ENCODE results near the gene FAM32A.

The FAM32A gene

DNA sequence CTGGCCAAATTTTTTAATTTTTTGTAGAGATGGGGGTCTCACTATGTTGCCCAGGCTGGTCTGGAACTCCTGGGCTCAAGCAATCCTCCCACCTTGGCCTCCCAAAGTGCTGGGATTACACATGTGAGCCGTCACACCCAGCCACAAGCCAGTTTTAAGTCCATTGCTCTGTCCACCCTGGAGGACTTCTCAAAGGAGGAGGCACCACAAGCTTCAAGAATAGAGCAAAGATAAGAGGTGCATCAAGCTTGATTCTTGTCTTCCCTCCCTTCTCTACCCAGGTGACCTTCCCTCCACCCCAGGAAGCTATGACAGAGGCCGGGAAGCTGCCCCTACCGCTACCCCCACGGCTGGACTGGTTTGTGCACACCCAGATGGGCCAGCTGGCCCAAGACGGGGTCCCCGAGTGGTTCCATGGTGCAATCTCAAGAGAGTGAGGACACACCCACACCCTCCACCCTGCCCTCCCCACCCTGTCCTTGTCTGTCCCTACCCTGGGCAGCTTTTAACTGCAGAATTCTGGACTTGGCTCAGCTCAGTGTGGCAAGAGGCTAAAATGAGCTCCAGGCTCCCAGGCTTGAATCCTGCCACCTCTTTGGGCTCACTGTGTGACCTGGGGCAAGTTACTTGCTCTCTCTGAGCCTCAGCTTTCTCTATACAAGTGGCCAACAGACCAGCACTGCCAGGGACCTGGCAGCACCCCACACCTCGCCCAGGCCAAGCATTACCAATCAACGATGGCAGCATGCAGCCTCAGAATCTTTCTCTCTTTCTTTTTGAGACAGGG is 36.6 kb upstream of the FAM32A start:
- no peak overlapping the region for H3K27ac ChIP-seq (ENCODE audit: low read depth, low read length)

DNA sequence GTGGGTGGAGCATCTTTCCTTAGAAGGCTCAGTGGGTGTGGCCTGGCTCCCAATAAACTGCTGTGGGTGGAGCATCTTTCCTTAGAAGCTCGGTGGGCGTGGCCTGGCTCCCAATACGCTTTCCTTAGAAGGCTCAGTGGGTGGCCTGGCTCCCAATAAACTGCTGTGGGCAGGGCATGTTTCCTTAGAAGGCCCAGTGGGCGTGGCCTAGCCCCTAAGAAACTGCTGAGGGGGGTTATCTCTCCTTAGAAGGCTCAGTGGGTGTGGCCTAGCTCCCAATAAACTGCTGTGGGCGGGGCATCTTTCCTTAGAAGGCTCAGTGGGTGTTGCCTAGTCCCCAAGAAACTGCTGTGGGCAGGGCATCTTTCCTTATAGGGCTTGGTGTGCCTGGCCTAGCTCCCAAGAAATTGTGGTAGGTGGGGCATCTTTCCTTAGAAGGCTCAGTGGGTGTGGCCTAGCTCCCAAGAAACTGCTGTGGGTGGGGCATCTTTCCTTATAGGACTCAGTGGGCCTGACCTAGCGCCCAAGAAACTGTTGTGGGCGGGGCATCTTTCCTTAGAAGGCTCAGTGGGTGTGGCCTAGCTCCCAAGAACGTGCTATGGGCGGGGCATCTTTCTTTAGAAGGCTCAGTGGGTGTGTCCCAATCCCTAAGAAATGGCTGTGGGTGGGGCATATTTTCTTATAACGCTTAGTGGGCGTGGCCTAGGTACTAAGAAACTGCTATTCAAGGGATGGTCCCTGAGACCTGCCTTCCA is 31.5 kb upstream of the FAM32A start:
- no peaks in the 10 kb centered on the region for H3K36me3 ChIP-seq (ENCODE audit: control insufficient read depth in 5 of 5, insufficient read depth in 5 of 5, low read length in 5 of 5)
- peaks cover 2 to 8% (median 5%) of the 10 kb centered on the region in 5 donors for H3K27me3 ChIP-seq (ENCODE audit: control insufficient read depth in 5 of 5, insufficient read depth in 4 of 5, low read length in 5 of 5)
- no peaks in the 10 kb centered on the region for H3K4me1 ChIP-seq (ENCODE audit: control insufficient read depth in 5 of 5, insufficient read depth in 5 of 5, low read length in 5 of 5)
- H3K4me3 ChIP-seq (ENCODE audit: low read depth in 1 of 5, low read length in 5 of 5) = no peak overlapping the region
- H3K27ac ChIP-seq (ENCODE audit: low read depth, low read length) = no peak overlapping the region
- no peaks in the 10 kb centered on the region for H3K9me3 ChIP-seq (ENCODE audit: control insufficient read depth in 5 of 5, low read length in 5 of 5)
- H3K9ac ChIP-seq (ENCODE audit: low read length in 5 of 5) = no peak overlapping the region

More for the DNA sequence above, 36.6 kb upstream of the FAM32A start:
- Histone ChIP-seq H3K9me3 (ENCODE audit: control insufficient read depth in 5 of 5, low read length in 5 of 5) (no peaks in the 10 kb centered on the region), H3K4me3 (ENCODE audit: low read depth in 1 of 5, low read length in 5 of 5) (no peak overlapping the region), H3K9ac (ENCODE audit: low read length in 5 of 5) (no peak overlapping the region), H3K36me3 (ENCODE audit: control insufficient read depth in 5 of 5, insufficient read depth in 5 of 5, low read length in 5 of 5) (no peaks in the 10 kb centered on the region), H3K4me1 (ENCODE audit: control insufficient read depth in 5 of 5, insufficient read depth in 5 of 5, low read length in 5 of 5) (no peaks in the 10 kb centered on the region), H3K27me3 (ENCODE audit: control insufficient read depth in 5 of 5, insufficient read depth in 4 of 5, low read length in 5 of 5) (peaks cover 0 to 5% (median 2%) of the 10 kb centered on the region in 5 donors)

DNA sequence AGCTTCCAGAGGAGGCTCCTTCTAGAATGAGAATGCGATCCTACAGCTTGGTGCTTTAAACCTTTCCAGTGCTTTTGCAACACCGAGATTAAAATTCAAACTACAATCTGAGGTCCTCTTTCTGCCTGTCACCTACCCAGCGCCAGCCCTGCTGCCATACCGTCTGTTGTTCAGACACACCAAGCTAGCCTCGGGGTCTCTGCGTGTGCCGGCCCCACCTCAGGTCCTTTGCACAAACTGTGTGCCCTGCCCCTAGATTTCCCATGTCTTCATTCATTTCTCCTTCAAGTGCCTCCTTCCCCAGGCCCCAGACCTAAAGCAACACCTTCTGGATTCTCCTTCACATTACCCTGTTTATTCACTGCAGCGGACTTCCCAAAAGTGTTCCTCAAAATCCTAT is 30.7 kb upstream of the FAM32A start:
- H3K27me3 ChIP-seq (ENCODE audit: control insufficient read depth in 5 of 5, insufficient read depth in 4 of 5, low read length in 5 of 5) = peaks cover 2 to 8% (median 5%) of the 10 kb centered on the region in 5 donors
- H3K36me3 ChIP-seq (ENCODE audit: control insufficient read depth in 5 of 5, insufficient read depth in 5 of 5, low read length in 5 of 5) = no peaks in the 10 kb centered on the region
- H3K9me3 ChIP-seq (ENCODE audit: control insufficient read depth in 5 of 5, low read length in 5 of 5) = no peaks in the 10 kb centered on the region
- no peak overlapping the region for H3K4me3 ChIP-seq (ENCODE audit: low read depth in 1 of 5, low read length in 5 of 5)
- no peak overlapping the region for H3K27ac ChIP-seq (ENCODE audit: low read depth, low read length)
- H3K4me1 ChIP-seq (ENCODE audit: control insufficient read depth in 5 of 5, insufficient read depth in 5 of 5, low read length in 5 of 5) = no peaks in the 10 kb centered on the region
- no peak overlapping the region for H3K9ac ChIP-seq (ENCODE audit: low read length in 5 of 5)

DNA sequence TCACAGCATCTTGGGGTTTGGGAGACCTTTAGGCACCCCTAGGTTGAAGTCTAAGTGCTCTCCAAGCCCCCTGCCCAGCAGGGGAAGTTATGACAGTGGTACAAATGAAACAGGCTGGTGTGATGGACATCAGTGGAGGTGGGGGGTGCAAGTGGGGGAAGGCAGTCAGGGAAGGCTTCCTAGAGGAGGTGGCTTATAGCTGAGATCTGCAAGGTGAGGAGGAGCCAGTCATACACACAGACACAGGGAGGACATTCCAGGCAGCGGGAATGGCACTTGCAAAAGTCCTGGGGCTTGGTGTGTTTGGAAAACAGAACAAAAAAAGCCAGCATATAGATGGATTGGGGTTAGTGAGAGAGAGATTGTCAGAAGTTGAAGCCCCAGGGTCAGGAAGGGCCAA is 30.1 kb upstream of the FAM32A start:
- H3K9me3 ChIP-seq (ENCODE audit: control insufficient read depth in 5 of 5, low read length in 5 of 5) = no peaks in the 10 kb centered on the region
- peaks cover 2 to 8% (median 5%) of the 10 kb centered on the region in 5 donors for H3K27me3 ChIP-seq (ENCODE audit: control insufficient read depth in 5 of 5, insufficient read depth in 4 of 5, low read length in 5 of 5)
- H3K4me1 ChIP-seq (ENCODE audit: control insufficient read depth in 5 of 5, insufficient read depth in 5 of 5, low read length in 5 of 5) = no peaks in the 10 kb centered on the region
- no peak overlapping the region for H3K27ac ChIP-seq (ENCODE audit: low read depth, low read length)
- no peaks in the 10 kb centered on the region for H3K36me3 ChIP-seq (ENCODE audit: control insufficient read depth in 5 of 5, insufficient read depth in 5 of 5, low read length in 5 of 5)
- no peak overlapping the region for H3K9ac ChIP-seq (ENCODE audit: low read length in 5 of 5)
- no peak overlapping the region for H3K4me3 ChIP-seq (ENCODE audit: low read depth in 1 of 5, low read length in 5 of 5)

DNA sequence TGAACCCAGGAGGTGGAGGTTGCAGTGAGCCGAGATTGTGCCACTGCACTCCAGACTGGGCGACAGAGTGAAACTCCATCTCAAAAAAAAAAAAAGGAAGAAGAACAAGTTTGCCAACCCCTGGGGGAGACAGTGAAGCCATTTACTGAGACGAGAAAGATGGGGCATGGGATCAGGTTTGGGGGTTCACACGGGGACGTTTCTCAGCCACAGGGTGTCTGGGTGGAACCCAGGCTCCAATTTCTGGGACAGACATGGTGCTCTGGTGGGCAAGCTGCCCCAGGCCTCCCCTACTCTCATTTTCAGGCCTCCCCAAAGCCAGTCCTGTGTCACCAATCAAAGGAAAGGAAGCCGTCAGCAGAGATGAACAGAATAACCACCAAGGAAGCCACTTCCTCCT is 28.3 kb upstream of the FAM32A start:
- no peak overlapping the region for H3K9ac ChIP-seq (ENCODE audit: low read length in 5 of 5)
- no peaks in the 10 kb centered on the region for H3K36me3 ChIP-seq (ENCODE audit: control insufficient read depth in 5 of 5, insufficient read depth in 5 of 5, low read length in 5 of 5)
- no peaks in the 10 kb centered on the region for H3K9me3 ChIP-seq (ENCODE audit: control insufficient read depth in 5 of 5, low read length in 5 of 5)
- peaks cover 2 to 8% (median 5%) of the 10 kb centered on the region in 5 donors for H3K27me3 ChIP-seq (ENCODE audit: control insufficient read depth in 5 of 5, insufficient read depth in 4 of 5, low read length in 5 of 5)
- H3K4me1 ChIP-seq (ENCODE audit: control insufficient read depth in 5 of 5, insufficient read depth in 5 of 5, low read length in 5 of 5) = no peaks in the 10 kb centered on the region
- no peak overlapping the region for H3K4me3 ChIP-seq (ENCODE audit: low read depth in 1 of 5, low read length in 5 of 5)
- no peak overlapping the region for H3K27ac ChIP-seq (ENCODE audit: low read depth, low read length)

DNA sequence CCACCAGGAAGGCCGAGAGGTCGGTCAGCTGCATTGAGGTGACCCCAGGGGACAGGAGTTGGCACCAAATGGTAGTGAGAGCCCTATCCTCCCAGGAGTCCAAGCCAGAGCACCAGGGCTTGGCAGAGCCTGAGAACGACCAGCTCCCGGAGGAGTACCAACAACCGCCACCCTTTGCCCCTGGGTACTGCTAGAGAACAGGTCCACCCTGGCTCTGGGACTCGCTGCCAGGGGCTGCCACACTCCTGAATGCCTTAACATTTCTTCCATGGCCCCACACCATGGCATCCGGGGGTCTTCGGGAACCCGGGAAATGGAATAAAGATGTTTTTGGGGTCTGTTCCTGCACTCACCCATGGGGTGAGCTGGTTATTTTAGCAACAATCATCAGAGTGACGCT is 27.6 kb upstream of the FAM32A start:
- Histone ChIP-seq H3K9ac (ENCODE audit: low read length in 5 of 5) (no peak overlapping the region), H3K27ac (ENCODE audit: low read depth, low read length) (no peak overlapping the region), H3K36me3 (ENCODE audit: control insufficient read depth in 5 of 5, insufficient read depth in 5 of 5, low read length in 5 of 5) (no peaks in the 10 kb centered on the region), H3K4me1 (ENCODE audit: control insufficient read depth in 5 of 5, insufficient read depth in 5 of 5, low read length in 5 of 5) (no peaks in the 10 kb centered on the region), H3K4me3 (ENCODE audit: low read depth in 1 of 5, low read length in 5 of 5) (no peak overlapping the region), H3K9me3 (ENCODE audit: control insufficient read depth in 5 of 5, low read length in 5 of 5) (no peaks in the 10 kb centered on the region), H3K27me3 (ENCODE audit: control insufficient read depth in 5 of 5, insufficient read depth in 4 of 5, low read length in 5 of 5) (peaks cover 2 to 8% (median 5%) of the 10 kb centered on the region in 5 donors)

DNA sequence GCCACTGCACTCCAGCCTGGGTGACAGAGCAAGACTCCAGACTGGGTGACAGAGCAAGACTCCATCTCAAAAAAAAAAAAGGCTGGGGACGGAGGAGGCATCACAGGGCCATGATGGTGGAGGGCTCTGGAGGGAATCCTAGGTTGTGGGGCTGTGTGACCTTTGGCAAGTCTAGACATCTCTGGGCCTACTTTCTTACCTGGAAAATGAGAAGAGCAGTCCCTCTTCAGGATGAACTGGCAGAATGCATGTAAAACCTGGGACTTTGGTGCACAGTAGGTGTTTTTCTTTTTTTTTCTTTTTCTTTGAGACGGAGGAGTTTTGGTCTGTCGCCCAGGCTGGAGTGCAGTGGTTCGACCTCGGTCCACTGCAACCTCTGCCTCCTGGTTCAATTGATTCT is 25.6 kb upstream of the FAM32A start:
- Histone ChIP-seq H3K9me3 (ENCODE audit: control insufficient read depth in 5 of 5, low read length in 5 of 5) (no peaks in the 10 kb centered on the region), H3K36me3 (ENCODE audit: control insufficient read depth in 5 of 5, insufficient read depth in 5 of 5, low read length in 5 of 5) (no peaks in the 10 kb centered on the region), H3K27ac (ENCODE audit: low read depth, low read length) (no peak overlapping the region), H3K9ac (ENCODE audit: low read length in 5 of 5) (no peak overlapping the region), H3K4me1 (ENCODE audit: control insufficient read depth in 5 of 5, insufficient read depth in 5 of 5, low read length in 5 of 5) (no peaks in the 10 kb centered on the region), H3K27me3 (ENCODE audit: control insufficient read depth in 5 of 5, insufficient read depth in 4 of 5, low read length in 5 of 5) (peaks cover under 1 to 6% (median 3%) of the 10 kb centered on the region in 5 donors), H3K4me3 (ENCODE audit: low read depth in 1 of 5, low read length in 5 of 5) (no peak overlapping the region)

DNA sequence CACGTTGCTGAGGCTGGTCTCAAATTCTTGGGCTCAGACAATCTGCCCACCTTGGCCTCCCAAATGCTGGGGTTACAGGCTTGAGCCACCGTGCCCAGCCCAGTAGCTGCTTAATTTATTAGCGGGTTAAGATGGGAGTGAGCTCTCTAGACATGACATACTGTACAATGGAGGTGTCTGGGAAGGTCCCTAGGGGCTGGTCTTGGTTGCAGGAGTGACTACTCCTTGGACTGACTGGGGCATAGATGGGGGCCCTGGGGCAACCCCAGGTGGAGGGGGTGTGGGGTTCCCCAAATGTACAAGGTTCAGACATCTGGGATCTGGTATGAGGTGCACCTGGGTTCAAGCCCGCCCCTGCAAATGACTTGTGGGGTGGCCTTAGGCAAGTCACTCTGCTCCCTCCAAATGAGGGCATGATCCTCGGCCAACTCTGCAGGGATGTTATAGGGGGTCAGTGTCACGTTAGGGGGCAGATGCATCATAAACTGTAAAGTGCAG is 24.7 kb upstream of the FAM32A start:
- no peak overlapping the region for H3K9ac ChIP-seq (ENCODE audit: low read length in 5 of 5)
- no peaks in the 10 kb centered on the region for H3K4me1 ChIP-seq (ENCODE audit: control insufficient read depth in 5 of 5, insufficient read depth in 5 of 5, low read length in 5 of 5)
- no peaks in the 10 kb centered on the region for H3K9me3 ChIP-seq (ENCODE audit: control insufficient read depth in 5 of 5, low read length in 5 of 5)
- H3K4me3 ChIP-seq (ENCODE audit: low read depth in 1 of 5, low read length in 5 of 5) = no peak overlapping the region
- peaks cover 0 to 2% (median 0%) of the 10 kb centered on the region in 5 donors for H3K27me3 ChIP-seq (ENCODE audit: control insufficient read depth in 5 of 5, insufficient read depth in 4 of 5, low read length in 5 of 5)
- H3K27ac ChIP-seq (ENCODE audit: low read depth, low read length) = no peak overlapping the region
- no peaks in the 10 kb centered on the region for H3K36me3 ChIP-seq (ENCODE audit: control insufficient read depth in 5 of 5, insufficient read depth in 5 of 5, low read length in 5 of 5)

DNA sequence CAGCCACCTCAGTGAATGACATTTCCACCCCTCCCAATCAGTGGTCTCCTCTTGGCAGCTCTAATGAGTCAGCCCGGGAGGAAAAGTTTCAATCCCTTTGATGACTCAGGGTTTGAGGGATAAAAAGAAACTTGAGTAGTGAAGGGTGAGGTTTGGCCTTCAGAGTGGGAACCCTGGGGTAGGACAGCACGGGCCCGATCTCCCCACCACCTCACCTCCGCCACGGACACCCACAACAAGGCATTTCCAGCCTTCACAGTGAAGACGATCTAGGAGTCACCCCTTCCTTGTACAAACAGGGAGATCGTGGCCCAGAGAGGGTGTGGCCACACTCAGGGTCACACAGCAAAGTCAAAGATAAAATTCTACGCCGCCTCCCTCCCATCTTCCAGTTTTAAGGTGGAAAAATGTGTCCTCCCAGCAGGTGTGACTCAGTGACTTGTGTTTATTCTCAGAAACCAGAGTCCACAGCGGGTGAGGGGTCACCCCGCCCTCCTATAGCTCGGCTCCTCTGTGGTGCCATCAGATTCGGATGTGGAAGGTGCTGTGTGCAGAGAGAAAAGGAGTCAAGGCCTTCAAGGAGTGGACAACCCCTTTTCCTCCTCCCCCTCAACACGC is 24.2 kb upstream of the FAM32A start:
- Histone ChIP-seq H3K27me3 (ENCODE audit: control insufficient read depth in 5 of 5, insufficient read depth in 4 of 5, low read length in 5 of 5) (peaks cover 0 to 2% (median 0%) of the 10 kb centered on the region in 5 donors), H3K36me3 (ENCODE audit: control insufficient read depth in 5 of 5, insufficient read depth in 5 of 5, low read length in 5 of 5) (no peaks in the 10 kb centered on the region), H3K4me1 (ENCODE audit: control insufficient read depth in 5 of 5, insufficient read depth in 5 of 5, low read length in 5 of 5) (no peaks in the 10 kb centered on the region), H3K4me3 (ENCODE audit: low read depth in 1 of 5, low read length in 5 of 5) (no peak overlapping the region), H3K27ac (ENCODE audit: low read depth, low read length) (no peak overlapping the region), H3K9ac (ENCODE audit: low read length in 5 of 5) (no peak overlapping the region), H3K9me3 (ENCODE audit: control insufficient read depth in 5 of 5, low read length in 5 of 5) (no peaks in the 10 kb centered on the region)

DNA sequence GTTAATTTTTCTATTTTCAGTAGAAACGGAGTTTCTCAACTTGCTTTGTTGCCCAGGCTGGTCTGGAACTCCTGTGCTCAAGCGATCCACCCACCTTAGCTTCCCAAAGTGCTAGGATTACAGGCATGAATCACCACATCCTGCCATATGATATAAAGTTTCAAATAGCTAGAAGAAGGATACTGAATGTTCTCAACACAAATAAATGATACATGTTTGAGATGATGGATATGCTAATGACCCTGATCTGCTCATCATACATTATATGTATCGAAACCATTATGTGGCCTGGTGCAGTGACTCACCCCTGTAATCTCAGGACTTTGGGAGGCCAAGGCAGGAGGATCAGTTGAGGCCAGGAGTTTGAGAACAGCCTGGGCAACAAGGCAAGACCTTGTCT is 23.4 kb upstream of the FAM32A start:
- no peak overlapping the region for H3K4me3 ChIP-seq (ENCODE audit: low read depth in 1 of 5, low read length in 5 of 5)
- H3K4me1 ChIP-seq (ENCODE audit: control insufficient read depth in 5 of 5, insufficient read depth in 5 of 5, low read length in 5 of 5) = no peaks in the 10 kb centered on the region
- no peak overlapping the region for H3K27ac ChIP-seq (ENCODE audit: low read depth, low read length)
- H3K27me3 ChIP-seq (ENCODE audit: control insufficient read depth in 5 of 5, insufficient read depth in 4 of 5, low read length in 5 of 5) = peaks cover 0 to 2% (median 0%) of the 10 kb centered on the region in 5 donors
- H3K36me3 ChIP-seq (ENCODE audit: control insufficient read depth in 5 of 5, insufficient read depth in 5 of 5, low read length in 5 of 5) = no peaks in the 10 kb centered on the region
- no peak overlapping the region for H3K9ac ChIP-seq (ENCODE audit: low read length in 5 of 5)
- no peaks in the 10 kb centered on the region for H3K9me3 ChIP-seq (ENCODE audit: control insufficient read depth in 5 of 5, low read length in 5 of 5)
